IPS DF 6.9 (cell line): Measurements from ENCODE around the gene AMIGO2.
A peak's percentile ranks its signal among the peaks of the same experiment; 100 is the strongest.

ENCODE experiments used
- DNase-seq: peaks from one replicate; pipeline ENCODE4 v3.0.0-alpha.2; 2013; ENCODE audit warnings: low read depth, low spot score
- H3K27ac ChIP-seq: one replicate; pipeline ENCODE4 v1.5.1; 2013; ENCODE audit warnings: low read length, control low read depth
- H3K27me3 ChIP-seq: 2 replicates; pipeline ENCODE4 v1.6.1; 2013; ENCODE audit warnings: mild to moderate bottlenecking, low read length; ENCODE audit not compliant: control insufficient read depth, insufficient read depth
- H3K36me3 ChIP-seq: 2 replicates; pipeline ENCODE4 v1.6.1; 2013; ENCODE audit warnings: low read length; ENCODE audit not compliant: control insufficient read depth, insufficient read depth
- H3K4me1 ChIP-seq: 2 replicates; pipeline ENCODE4 v1.6.1; 2013; ENCODE audit warnings: low read length; ENCODE audit not compliant: control insufficient read depth, insufficient read depth
- H3K4me3 ChIP-seq: 2 replicates; pipeline ENCODE4 v1.5.1; 2013; ENCODE audit warnings: mild to moderate bottlenecking, low read length
- H3K9me3 ChIP-seq: 2 replicates; pipeline ENCODE4 v1.6.1; 2013; ENCODE audit warnings: low read length, inconsistent platforms; ENCODE audit not compliant: control insufficient read depth, insufficient read depth
- WGBS: extraction: QIAGEN DNeasy Blood & Tissue Kit; methylation state at CpG from one replicate; pipeline ENCODE4 v1.1.7; 2013; ENCODE audit warnings: mixed read lengths, missing lambda C conversion rate; ENCODE audit not compliant: insufficient read length, insufficient coverage; 5-methylcytosine and 5-hydroxymethylcytosine counted together

AMIGO2 gene

GRCh38 chr12:47034661-47035060 lies 45.1 kb downstream of the AMIGO2 start:
- no CpG with 5 or more reads among the region's 2 CpGs for WGBS

GRCh38 chr12:47033789-47034555 lies 45.8 kb downstream of the AMIGO2 start:
- no peak overlapping the region for H3K27ac ChIP-seq
- DNase-seq, result no peak
- H3K27me3 ChIP-seq, result no peaks in the 10 kb centered on the region
- no peaks in the 10 kb centered on the region for H3K4me1 ChIP-seq
- H3K9me3 ChIP-seq, result no peaks in the 10 kb centered on the region
- H3K36me3 ChIP-seq, result no peaks in the 10 kb centered on the region
- no peak overlapping the region for H3K4me3 ChIP-seq
- no CpG with 5 or more reads among the region's 5 CpGs for WGBS

More at GRCh38 chr12:47034661-47035060, 45.1 kb downstream of the AMIGO2 start:
- Histone ChIP-seq H3K4me1 (no peaks in the 10 kb centered on the region), H3K27me3 (no peaks in the 10 kb centered on the region), H3K4me3 (no peak overlapping the region), H3K9me3 (no peaks in the 10 kb centered on the region), H3K36me3 (no peaks in the 10 kb centered on the region), H3K27ac (no peak overlapping the region)
- no peak for DNase-seq

- H3K4me1 ChIP-seq, result no peaks in the 10 kb centered on the region
- H3K9me3 ChIP-seq, result no peaks in the 10 kb centered on the region
- no CpG with 5 or more reads among the region's 5 CpGs for WGBS
- no peak overlapping the region for H3K27ac ChIP-seq
- H3K27me3 ChIP-seq, result no peaks in the 10 kb centered on the region
- H3K4me3 ChIP-seq, result no peak overlapping the region
- H3K36me3 ChIP-seq, result no peaks in the 10 kb centered on the region
- no peak for DNase-seq
Measured at GRCh38 chr12:47033081-47033480, 46.7 kb downstream of the AMIGO2 start.

DNA sequence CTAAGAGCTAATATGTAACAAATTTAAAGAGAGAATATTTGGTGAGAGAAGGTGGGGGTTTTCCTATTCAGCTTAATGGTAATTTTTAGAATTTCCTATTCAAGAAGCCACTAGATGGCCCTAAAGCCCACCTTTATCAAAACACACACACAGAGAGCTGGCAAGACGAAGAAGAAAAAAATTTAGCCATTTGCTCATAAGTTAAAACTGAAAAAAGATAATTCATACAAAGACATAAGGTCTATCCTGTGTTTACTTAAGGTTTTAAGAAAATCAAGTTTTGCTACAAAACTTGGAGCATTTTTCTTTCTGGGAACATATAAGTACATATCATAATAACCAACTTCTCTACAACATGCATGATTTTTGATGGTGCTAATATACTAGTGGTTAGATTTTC lies 47.1 kb downstream of the AMIGO2 start:
- H3K4me1 ChIP-seq, result no peaks in the 10 kb centered on the region
- H3K27ac ChIP-seq, result no peak overlapping the region
- no peaks in the 10 kb centered on the region for H3K27me3 ChIP-seq
- no peaks in the 10 kb centered on the region for H3K36me3 ChIP-seq
- no peaks in the 10 kb centered on the region for H3K9me3 ChIP-seq
- H3K4me3 ChIP-seq, result no peak overlapping the region
- no CpG with 5 or more reads among the region's 1 CpG for WGBS
- peak; percentile 20 for DNase-seq

DNA sequence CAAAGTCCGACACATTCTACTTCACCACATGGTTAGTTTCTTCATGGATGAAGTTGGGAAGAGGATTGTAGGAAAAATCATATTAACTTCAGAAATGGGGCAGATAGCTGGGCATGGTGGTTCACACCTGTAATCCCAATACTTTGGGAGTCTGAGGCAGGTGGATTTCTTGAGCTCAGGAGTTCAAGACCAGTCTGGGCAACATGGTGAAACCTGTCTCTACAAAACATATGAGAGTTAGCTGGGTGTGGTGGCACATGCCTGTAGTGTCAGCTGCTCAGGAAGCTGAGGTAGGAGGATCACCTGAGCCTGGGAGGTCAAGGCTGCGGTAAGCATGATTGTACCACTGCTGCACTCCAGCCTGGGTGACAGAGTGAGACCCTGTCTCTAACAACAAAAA lies 49.9 kb downstream of the AMIGO2 start:
- Histone ChIP-seq H3K36me3 (no peaks in the 10 kb centered on the region), H3K9me3 (no peaks in the 10 kb centered on the region), H3K27ac (no peak overlapping the region), H3K4me1 (no peaks in the 10 kb centered on the region), H3K4me3 (no peak overlapping the region), H3K27me3 (no peaks in the 10 kb centered on the region)
- DNase-seq, result no peak
- WGBS, result no CpG with 5 or more reads among the region's 2 CpGs

DNA sequence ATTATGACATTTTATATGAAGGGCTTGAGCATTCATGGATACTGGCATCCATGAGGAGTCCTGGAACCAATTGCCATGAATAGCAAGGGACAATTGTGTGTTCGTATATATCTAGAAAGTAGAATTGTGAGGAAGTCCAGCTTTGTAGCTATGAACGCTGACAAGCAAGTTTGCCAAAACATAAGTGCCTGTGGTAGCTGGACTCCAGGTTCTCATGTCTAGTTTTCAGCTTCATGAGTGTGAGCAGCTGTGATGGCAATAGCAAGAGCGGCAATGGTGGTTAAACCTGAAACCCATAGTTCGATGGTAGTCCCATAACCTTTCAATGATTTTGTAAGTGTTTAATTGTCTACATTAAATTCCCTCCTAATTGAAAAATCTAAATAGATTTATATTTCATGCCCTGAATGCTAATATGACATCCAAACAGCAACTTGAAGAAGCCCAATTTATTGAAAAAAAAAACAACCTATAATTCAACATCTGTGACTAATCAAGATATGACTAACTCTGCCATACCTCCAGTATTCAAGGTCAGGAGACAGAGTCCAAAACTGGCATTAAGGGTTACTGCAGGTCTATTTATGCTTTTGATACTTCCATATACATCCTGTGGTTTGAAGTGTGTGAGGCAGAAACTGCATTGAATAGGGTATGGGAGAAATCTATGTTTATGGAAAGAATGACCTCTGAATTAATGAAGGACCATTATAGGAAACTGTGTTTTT lies 50.6 kb downstream of the AMIGO2 start:
- no peaks in the 10 kb centered on the region for H3K36me3 ChIP-seq
- WGBS, result no CpG with 5 or more reads among the region's 4 CpGs
- H3K9me3 ChIP-seq, result no peaks in the 10 kb centered on the region
- H3K27ac ChIP-seq, result no peak overlapping the region
- no peak for DNase-seq
- H3K4me1 ChIP-seq, result no peaks in the 10 kb centered on the region
- H3K4me3 ChIP-seq, result no peak overlapping the region
- H3K27me3 ChIP-seq, result no peaks in the 10 kb centered on the region

DNA sequence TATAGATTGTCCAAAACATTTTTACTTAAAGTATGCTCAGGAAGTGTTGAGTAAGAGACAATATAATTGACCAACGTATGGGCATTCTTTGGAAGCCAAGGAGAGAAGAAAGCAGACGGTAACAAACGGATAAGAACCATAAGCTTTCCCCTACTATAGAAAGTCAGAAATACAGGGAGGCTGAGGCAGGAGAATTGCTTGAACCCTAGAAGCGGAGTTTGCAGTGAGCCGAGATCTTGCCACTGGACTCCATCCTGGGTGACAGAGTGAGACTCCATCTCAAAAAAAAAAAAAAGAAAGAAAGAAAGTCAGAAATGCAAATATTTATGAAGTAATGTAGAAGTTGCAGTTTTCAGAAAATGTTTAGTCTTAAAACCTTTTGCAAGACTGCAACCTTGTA lies 51.6 kb downstream of the AMIGO2 start:
- no peaks in the 10 kb centered on the region for H3K9me3 ChIP-seq
- H3K27me3 ChIP-seq, result no peaks in the 10 kb centered on the region
- no peak overlapping the region for H3K27ac ChIP-seq
- H3K4me1 ChIP-seq, result no peaks in the 10 kb centered on the region
- no CpG with 5 or more reads among the region's 5 CpGs for WGBS
- H3K4me3 ChIP-seq, result no peak overlapping the region
- H3K36me3 ChIP-seq, result no peaks in the 10 kb centered on the region
- no peak for DNase-seq
